Left ventricle myocardium superior (tissue), 1 donor: Measurements from ENCODE around the gene KIF5B. TPM values are rescaled to one million over a fixed set of nuclear protein-coding genes. Genes with fewer than 3 reads are reported as not detected.
"Not testable (repeated sequence)": the region's sequence is repeated elsewhere in the genome, so short reads cannot be mapped to it uniquely, and the experiment has no call there.

Source experiments
- ATAC-seq: fragments of 200-7000 bp; cut with Tn5 transposase; one replicate; pipeline ENCODE4 v1.9.1; 2020; ENCODE audit warnings: mild to moderate bottlenecking, moderate library complexity
- DNase-seq: peaks from one replicate; pipeline ENCODE4 v3.0.0-alpha.2; 2020
- intact Hi-C: fragments of 100-400 bp; cut with micrococcal nuclease; formaldehyde crosslinking; loops from one replicate; pipeline ENCODE4 v1.11.0; 2022
- long read RNA-seq: library from polyadenylated mRNA; unstranded; transcript quantifications from one replicate; pipeline ENCODE4 v2.0.0, GENCODE V29; 2021
- total RNA-seq: library from RNA; stranded (reverse); fragmentation: NEBNext Ultra II Directional; extraction: Animal tissue kit (Norgen Biotek cat#: 25700); gene quantifications from one replicate; pipeline ENCODE4 v1.2.1, GENCODE V29; 2021
- donor health status: DM: no; HTN: yes; CAD: no; lungs with severe emphysema.

Gene KIF5B
- total RNA-seq = 139 TPM
- long read RNA-seq, full-length matches to known transcripts = 19 of 430 reads
- long read RNA-seq, partial matches to known transcripts = 388 of 430 reads
- long read RNA-seq, other reads (novel, unspliced or antisense) = 23 of 430 reads

GRCh38 chr10:32056136-32057035 lies at the start of gene KIF5B:
KIF5B (minus strand) TSS chr10:32056425; CDS start chr10:32055973, 452 bp downstream.
- peak; percentile 97 for ATAC-seq
- intact Hi-C loops = no loop called here
- peak; percentile 95 for DNase-seq

DNA sequence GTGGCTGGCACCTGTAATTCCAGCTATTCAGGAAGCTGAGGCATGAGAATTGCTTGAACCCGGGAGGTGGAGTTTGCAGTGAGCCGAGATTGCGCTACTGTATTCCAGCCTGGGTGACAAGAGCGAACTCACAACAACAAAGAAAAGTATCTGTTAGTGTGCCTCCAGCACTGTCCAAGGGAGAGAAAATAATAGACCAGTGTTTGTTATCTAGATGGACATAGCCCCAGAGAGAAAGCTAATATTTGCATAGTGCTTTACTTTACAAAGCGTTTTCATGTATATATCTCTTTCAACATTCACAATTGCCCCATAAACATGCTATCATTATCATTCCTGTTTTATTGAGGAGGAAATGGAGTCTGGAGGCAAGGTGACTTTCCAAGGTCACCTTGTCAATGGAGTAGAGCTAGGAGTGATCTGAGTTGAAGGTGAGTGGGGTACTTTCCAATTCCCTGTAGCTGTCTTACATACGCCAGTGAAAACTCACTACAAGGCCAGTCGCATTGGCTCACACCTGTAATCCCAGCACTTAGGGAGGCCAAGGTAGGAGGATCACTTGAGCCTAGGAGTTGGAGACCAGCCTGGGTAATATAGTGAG lies 49.7 kb upstream of the KIF5B start:
- ATAC-seq = no peak
- intact Hi-C loops = no loop called here
- no peak for DNase-seq

- no peak for DNase-seq
- intact Hi-C loops = no loop called here
- ATAC-seq = no peak
Observed at GRCh38 chr10:32104622-32105509, 48.6 kb upstream of the KIF5B start.

DNA sequence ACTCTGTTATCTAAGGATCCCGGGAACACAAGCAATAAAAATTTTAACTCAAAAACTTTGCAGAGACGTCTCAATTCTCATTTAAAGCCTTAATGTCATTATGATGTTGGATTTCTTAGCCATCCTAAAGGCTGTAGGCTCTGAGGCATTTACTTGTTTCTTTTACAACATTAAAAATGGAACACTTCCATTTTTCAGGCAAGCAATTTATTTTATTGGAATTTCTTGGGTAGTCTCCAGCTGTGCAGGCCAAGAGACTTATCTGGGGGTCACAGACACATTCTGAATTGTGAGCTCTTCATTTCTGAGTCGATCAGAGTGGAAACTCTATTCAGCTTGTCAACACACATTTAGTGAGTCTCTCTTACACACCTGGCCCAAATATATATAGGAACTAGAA lies 48.0 kb upstream of the KIF5B start:
- no peak for ATAC-seq
- intact Hi-C loops = no loop called here

GRCh38 chr10:32103721-32104120 lies 47.5 kb upstream of the KIF5B start:
- intact Hi-C loops = no loop called here
- no peak for DNase-seq
- ATAC-seq = no peak

More for the DNA sequence above, 48.0 kb upstream of the KIF5B start:
- no peak for DNase-seq

DNA sequence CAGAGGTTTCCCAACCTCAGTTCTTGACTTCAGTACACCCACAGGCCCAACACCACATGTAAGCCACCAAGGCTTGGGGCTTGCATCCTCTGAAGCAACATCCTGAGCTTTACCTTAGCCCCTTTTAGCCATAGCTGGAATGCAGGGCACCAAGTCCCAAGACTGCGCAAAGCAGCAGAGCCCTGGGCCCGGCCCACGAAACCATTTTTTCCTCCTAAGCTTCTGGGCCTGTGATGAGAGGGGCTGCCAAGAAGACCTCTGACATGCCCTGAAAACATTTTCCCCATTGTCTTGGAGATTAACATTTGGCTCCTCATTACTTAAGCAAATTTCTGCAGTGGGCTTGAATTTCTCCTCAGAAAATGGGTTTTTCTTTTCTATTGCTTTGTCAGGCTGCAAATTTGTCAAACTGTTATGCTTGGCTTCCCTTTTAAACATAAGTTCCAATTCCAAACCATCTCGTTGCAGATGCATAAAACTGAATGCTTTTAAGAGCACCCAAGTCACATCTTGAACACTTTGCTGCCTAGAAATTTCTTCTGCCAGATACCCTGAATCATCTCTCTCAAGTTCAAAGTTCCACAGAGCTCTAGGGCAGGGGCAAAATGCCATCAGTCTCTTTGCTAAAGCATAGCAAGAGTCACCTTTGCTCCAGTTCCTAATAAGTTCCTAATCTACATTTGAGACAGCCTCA lies 42.5 kb upstream of the KIF5B start:
- intact Hi-C loops, ATAC-seq, DNase-seq: not testable (repeated sequence)

- no peak for DNase-seq
Observed at GRCh38 chr10:32095116-32095733, 39.0 kb upstream of the KIF5B start.

GRCh38 chr10:32093650-32094049 lies 37.4 kb upstream of the KIF5B start:
- intact Hi-C loops = no loop called here
- DNase-seq (no peak), ATAC-seq (no peak)

More at GRCh38 chr10:32095116-32095733, 39.0 kb upstream of the KIF5B start:
- ATAC-seq = no peak
- intact Hi-C loops = no loop called here

- no peak for ATAC-seq
- intact Hi-C loops = no loop called here
Observed at GRCh38 chr10:32091046-32091445, 34.8 kb upstream of the KIF5B start.

DNA sequence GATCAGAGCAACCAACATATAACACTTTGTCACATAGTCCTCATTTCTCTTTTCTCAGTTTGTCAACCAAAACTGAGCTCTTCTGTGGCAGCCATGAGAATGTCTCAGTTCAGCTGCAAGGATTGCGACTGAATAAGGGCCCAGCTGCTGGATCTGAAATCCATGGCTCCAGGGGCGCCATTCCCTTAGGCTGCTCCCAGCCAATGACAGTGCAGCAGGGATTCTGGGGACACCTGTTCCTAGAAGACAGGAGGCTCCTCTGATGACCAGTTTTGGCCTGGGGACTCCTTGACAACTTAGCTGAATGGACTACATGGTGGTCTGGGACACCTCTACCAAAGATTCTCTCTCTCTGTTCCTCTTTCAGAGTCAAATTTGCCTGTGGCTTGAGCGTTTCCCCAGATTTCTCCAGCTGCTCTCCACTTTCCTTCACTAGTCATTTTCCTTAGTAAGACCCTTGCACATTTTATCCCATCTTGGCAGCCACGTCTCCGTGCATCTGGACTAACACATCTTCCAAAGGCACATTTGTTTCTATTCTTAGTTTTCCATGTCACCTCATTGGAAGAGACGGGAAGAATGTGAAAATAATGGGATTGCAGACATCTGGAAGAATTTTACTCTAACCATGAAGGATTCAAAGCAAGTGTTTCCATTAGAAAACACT lies 28.1 kb upstream of the KIF5B start:
- intact Hi-C loops = no loop called here
- no peak for DNase-seq
- no peak for ATAC-seq

More at GRCh38 chr10:32091046-32091445, 34.8 kb upstream of the KIF5B start:
- DNase-seq = no peak

DNA sequence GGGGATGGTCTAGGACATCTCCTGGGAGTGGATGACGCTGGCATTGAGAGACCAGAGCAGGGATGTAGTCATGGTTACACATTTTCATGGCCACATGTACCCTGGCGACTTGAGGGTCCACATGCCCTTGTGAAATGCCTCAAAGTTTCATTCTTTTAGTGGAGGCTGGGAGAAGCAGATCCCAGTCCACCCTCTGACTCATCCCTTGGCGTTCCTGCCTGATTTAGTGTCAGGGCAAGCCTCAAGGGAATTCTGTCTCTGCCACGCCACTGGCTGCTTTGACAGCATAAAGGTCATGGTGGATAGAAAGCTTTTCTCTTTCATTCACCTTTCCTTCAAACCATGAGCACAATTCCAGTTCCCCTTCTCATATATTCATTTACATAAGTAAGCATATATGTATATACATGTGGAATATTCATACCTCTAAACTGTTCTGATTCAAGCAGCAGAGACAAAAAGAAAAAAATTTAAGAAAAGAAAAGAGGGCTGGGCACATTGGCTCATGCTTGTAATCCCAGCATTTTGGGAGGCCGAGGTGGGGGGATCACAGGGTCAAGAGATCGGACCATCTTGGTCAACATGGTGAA lies 21.8 kb upstream of the KIF5B start:
- intact Hi-C loops = no loop called here
- DNase-seq (peak; percentile 39), ATAC-seq (peak; percentile 63)

- intact Hi-C loops = no loop called here
- DNase-seq = no peak
- peak; percentile 60 for ATAC-seq
Observed at GRCh38 chr10:32073659-32074058, 17.4 kb upstream of the KIF5B start.

DNA sequence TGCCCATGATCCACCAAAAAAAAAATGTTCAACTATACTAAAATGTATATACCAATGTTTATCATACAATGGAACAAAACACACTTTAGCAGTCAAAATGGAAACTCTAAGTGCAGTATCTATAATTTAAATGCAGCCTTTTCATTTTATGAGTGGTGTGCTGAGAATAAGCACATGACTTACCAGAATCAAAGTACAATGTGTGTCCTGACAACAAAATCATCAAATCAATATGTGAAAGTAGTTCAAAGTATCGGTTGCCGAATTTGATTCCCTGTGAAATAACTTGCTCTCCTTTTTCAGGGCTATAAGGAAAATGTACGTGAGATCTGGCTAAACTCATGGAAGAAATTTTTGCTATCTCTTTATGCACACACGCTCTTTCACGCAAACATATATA lies 16.9 kb upstream of the KIF5B start:
- ATAC-seq (no peak), DNase-seq (no peak)
- intact Hi-C loops = no loop called here

DNA sequence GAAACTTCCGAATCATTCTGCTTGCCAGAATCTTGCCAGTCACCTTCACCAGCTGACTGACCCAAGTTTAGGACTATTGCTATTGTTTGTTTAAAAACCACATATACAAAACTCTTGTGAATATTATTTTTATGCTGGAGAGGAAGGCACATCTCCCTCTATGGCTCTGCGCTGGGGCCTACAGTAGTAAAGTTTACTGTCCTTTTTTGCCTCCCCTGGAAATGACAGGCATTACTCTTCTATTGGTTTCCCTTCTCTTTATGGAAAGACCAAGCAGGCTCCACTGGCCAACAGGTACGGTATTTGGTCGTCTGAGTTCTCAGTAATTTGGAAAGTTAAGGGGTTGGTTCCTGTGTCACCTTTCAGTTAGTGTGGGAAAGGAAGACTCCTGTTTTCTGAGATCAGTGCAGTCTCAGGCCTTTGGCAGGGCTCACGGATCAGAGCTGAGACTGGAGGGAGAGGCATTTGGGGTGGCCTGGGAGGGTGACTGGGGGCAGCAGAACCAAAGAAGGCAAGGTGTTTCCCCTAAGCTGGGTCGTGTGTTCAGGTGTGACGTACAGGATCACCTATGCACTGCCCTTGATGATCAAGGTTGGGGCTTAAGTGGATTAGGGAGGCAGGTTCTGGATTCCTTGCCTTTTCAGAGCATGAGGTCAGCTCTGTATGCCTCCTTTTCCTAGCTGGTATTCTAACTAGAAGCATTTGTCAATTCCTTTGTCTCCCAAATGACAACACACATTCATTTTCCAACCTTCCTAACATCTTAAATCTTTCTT lies 16.0 kb upstream of the KIF5B start:
- intact Hi-C loops = no loop called here
- ATAC-seq (no peak), DNase-seq (no peak)

- intact Hi-C loops = no loop called here
- no peak for ATAC-seq
- no peak for DNase-seq
Observed at GRCh38 chr10:32070645-32071044, 14.4 kb upstream of the KIF5B start.

DNA sequence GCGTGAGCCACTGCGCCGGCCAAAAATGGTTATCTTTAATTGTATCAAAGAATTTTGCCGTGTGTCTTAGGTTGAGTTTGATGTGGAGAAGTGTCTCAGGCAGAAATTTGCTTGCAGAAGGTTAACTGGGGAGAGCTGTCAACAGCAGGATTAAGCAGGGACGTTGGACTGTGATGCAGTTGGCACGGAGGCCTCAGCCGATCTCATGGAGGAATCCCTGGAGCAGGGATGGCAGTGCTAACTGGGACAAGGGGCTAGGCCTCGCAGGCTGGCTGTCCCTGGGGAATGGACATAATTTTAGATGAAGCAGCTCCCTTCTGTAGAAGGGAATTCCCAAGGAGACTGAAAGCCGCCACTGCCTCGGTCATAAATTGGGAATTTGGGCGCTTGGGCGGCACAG lies 12.3 kb upstream of the KIF5B start:
- ATAC-seq = peak; percentile 77
- intact Hi-C loops = no loop called here
- DNase-seq = peak; percentile 39

GRCh38 chr10:32067931-32068330 lies 11.7 kb upstream of the KIF5B start:
- intact Hi-C loops, DNase-seq, ATAC-seq: not testable (repeated sequence)
